ENCODE results near the gene ACTN1.

DNA sequence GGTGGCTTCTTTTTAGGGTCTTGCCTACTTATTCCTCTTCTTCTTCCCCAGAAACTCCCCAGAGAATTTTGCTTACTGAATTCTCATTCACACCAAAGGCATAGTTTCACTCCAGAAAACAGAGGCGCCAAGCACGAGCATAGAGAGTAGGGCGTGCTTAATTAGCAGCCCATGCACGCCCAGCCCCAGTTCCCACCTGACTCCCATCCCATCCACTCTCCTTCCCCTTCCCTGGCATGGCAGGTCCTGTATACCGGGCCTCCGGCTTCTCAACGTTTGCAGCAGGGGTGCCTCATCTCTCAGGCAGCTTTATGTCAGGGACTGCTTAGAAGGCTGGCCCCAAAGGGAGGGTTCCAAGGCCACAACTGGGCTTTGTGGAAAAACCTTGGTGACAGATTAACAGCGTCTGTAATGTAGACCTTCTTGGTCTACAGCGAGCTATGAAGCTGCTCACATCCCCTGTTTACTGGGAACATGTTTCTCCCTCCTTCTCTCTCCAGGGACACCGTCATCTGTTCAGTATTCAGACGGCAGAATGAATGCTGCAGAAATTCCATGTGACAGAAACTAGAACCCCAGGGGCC lies 62.7 kb downstream of the ACTN1 start:
- no peak for TF ChIP-seq POLR2A (IDR thresholded peaks at IDR 0.05)
- TF ChIP-seq, protein P1, sequence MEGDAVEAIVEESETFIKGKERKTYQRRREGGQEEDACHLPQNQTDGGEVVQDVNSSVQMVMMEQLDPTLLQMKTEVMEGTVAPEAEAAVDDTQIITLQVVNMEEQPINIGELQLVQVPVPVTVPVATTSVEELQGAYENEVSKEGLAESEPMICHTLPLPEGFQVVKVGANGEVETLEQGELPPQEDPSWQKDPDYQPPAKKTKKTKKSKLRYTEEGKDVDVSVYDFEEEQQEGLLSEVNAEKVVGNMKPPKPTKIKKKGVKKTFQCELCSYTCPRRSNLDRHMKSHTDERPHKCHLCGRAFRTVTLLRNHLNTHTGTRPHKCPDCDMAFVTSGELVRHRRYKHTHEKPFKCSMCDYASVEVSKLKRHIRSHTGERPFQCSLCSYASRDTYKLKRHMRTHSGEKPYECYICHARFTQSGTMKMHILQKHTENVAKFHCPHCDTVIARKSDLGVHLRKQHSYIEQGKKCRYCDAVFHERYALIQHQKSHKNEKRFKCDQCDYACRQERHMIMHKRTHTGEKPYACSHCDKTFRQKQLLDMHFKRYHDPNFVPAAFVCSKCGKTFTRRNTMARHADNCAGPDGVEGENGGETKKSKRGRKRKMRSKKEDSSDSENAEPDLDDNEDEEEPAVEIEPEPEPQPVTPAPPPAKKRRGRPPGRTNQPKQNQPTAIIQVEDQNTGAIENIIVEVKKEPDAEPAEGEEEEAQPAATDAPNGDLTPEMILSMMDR (IDR thresholded peaks at IDR 0.05): no peak
- no peak for TF ChIP-seq POLR2AphosphoS5 (IDR thresholded peaks at IDR 0.05)
- TF ChIP-seq EP300 (IDR thresholded peaks at IDR 0.05): no peak

Data from suprapubic skin (tissue), 4 donors.